ENCODE measurements around the gene ZBTB7C. TPM values are rescaled to one million over a fixed set of nuclear protein-coding genes. Genes with fewer than 3 reads are reported as not detected.

The ZBTB7C gene
- total and polyA plus RNA-seq, 4 donors = 0.19 to 1.1 (median 0.45) TPM

DNA sequence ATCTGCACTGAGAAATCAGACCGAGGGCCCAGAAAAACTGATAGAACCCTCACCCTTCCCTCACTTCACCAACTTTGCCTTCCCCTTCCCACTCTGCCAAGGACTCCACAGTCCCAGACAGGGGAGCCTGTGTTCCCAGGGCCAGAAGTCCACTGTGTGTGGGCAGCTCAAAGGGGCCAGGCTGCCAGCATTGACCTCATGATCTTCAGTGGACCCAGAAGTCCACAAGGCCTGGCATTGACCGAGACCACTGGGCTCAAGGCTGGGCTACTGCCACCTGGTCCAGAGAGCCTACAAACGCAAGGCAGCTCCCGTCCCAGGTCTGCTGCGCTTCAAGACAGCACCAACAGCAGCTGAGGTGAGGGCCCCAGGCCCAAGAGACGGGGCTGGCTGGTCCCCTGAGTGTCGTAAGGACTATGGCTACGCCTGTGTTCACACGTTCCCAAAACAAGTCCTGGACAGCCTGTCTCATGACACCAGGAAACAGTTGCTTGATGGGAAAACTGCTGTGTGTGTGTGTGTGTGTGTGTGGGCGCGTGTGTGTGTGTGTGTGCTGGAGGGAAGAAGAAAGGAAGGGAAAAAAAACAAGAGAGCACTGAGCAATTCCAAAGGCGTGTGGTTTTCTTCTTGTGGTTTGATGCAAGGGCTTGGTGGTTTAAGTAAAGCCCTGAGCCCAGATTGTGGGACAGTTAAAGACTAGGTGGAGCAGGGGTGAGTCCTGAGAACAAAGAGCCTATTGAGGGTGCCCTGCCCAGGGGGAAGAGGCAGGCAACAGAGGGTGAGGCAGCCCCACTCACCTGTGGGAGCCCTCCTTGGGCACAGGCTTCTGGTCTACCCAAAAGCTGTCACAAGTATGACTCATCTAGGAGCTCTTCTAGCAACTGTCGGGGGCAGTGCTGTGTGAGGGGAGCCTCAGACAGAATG is 46.6 kb upstream of the ZBTB7C start:
- H3K9me3 ChIP-seq (ENCODE audit: control insufficient read depth in 4 of 4, low read length in 3 of 4) = no peaks in the 10 kb centered on the region
- WGBS = 71% methylated on average over 13 of the region's 13 CpGs
- H3K9ac ChIP-seq (ENCODE audit: low read depth in 1 of 2, low read length in 2 of 2) = no peak overlapping the region
- no peak overlapping the region for H3K4me3 ChIP-seq (ENCODE audit: low read depth in 1 of 3, low read length in 3 of 3)
- no peaks in the 10 kb centered on the region for H3K27me3 ChIP-seq (ENCODE audit: control insufficient read depth in 4 of 4, insufficient read depth in 4 of 4, low read length in 3 of 4)
- no peaks in the 10 kb centered on the region for H3K36me3 ChIP-seq (ENCODE audit: control insufficient read depth in 4 of 4, insufficient read depth in 3 of 4, low read depth in 1 of 4, low read length in 3 of 4)
- DNase-seq (ENCODE audit: low spot score) = peak; percentile 32
- peaks cover 6 to 28% (median 19%) of the 10 kb centered on the region in 4 donors for H3K4me1 ChIP-seq (ENCODE audit: control insufficient read depth in 4 of 4, insufficient read depth in 4 of 4, low read length in 3 of 4)
- no peak overlapping the region for H3K27ac ChIP-seq (ENCODE audit: low read depth in 1 of 2, low read length in 2 of 2)
- no peak for TF ChIP-seq FOXA2 (IDR thresholded peaks at IDR 0.05)
- TF ChIP-seq HNF4A (conservative IDR thresholded peaks at IDR 0.05) = peak; percentile 32 to 48

DNA sequence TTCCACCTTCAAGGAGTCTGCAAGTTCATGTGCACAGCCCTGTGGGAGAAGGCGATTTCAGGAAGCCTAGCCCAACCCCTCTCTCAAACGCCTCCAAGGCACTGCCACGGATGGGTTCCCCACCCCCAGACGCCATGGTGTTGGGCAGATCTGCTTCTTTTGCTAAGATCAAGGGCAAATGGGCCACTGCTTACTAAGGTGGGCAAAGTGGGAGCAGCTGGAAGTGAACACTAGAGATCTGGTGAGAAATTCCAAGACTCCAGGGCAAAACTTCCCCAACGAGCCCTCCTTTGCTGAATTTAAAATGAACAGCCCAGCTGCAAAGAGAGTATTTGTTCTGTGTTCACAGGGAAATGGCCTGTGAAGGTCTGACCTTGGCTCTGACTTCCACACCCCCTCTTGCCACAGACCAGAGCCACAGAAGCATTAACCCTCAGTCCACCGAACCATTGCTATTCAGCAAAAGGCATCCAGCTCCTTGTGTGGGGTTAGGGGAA is 45.1 kb upstream of the ZBTB7C start:
- Histone ChIP-seq H3K27me3 (ENCODE audit: control insufficient read depth in 4 of 4, insufficient read depth in 4 of 4, low read length in 3 of 4) (no peaks in the 10 kb centered on the region), H3K36me3 (ENCODE audit: control insufficient read depth in 4 of 4, insufficient read depth in 3 of 4, low read depth in 1 of 4, low read length in 3 of 4) (no peaks in the 10 kb centered on the region), H3K9ac (ENCODE audit: low read depth in 1 of 2, low read length in 2 of 2) (no peak overlapping the region), H3K4me3 (ENCODE audit: low read depth in 1 of 3, low read length in 3 of 3) (no peak overlapping the region), H3K4me1 (ENCODE audit: control insufficient read depth in 4 of 4, insufficient read depth in 4 of 4, low read length in 3 of 4) (peaks cover 6 to 28% (median 19%) of the 10 kb centered on the region in 4 donors), H3K27ac (ENCODE audit: low read depth in 1 of 2, low read length in 2 of 2) (peak overlapping the region in 1 of 2 donors; percentile 40), H3K9me3 (ENCODE audit: control insufficient read depth in 4 of 4, low read length in 3 of 4) (no peaks in the 10 kb centered on the region)
- peak; percentile 35 for DNase-seq (ENCODE audit: low spot score)
- TF ChIP-seq, protein P1, sequence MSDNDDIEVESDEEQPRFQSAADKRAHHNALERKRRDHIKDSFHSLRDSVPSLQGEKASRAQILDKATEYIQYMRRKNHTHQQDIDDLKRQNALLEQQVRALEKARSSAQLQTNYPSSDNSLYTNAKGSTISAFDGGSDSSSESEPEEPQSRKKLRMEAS (IDR thresholded peaks at IDR 0.05) = no peak
- TF ChIP-seq JUND (IDR thresholded peaks at IDR 0.05) (no peak), YY1 (IDR thresholded peaks at IDR 0.05) (peak; percentile 58), SP1 (IDR thresholded peaks at IDR 0.05) (peak; percentile 48), GABPA (IDR thresholded peaks at IDR 0.05 in 1 of 2, conservative IDR thresholded peaks at IDR 0.05 in 1 of 2) (no peak), RXRA (IDR thresholded peaks at IDR 0.05) (peak; percentile 34 to 57), HNF4A (conservative IDR thresholded peaks at IDR 0.05) (peak; percentile 49 to 59)
- 52% methylated on average over 6 of the region's 6 CpGs for WGBS

DNA sequence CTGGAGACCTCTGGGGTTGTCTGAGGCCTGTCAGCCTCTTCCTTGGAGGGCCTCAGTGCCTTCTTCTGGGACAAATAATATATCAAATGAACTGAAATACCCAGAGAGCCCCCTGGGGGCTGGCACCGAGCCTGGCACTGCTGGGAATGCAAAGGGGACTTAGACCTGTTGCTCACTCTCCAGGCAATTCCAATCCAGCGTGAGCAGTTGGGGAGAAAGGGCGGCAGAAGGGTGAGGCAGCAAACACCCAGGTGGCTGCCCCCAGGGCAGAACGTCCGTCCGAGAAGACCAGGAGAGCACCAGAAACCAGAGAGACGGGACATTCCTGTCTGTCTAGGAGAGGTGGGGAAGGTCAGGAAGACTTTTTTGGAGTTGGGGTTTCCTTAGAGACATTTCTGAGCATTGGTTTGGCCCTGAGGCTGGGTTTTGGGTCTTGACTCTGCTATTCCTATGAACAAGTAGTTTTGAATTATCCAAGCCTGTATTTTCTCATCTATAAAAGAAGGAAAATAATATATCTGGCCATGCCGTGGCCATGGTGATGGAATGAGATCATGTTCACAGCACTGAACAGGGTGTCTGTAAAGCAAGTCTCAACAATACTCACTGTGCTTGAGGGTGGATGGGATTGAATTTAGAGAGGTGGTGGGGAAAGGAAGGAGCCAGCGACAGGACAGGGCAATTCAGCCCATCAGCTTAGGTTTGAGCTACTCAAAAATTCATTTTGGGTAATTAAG is 44.3 kb upstream of the ZBTB7C start:
- Histone ChIP-seq H3K9ac (ENCODE audit: low read depth in 1 of 2, low read length in 2 of 2) (peak overlapping the region in 1 of 2 donors; percentile 35), H3K4me3 (ENCODE audit: low read depth in 1 of 3, low read length in 3 of 3) (no peak overlapping the region), H3K36me3 (ENCODE audit: control insufficient read depth in 4 of 4, insufficient read depth in 3 of 4, low read depth in 1 of 4, low read length in 3 of 4) (no peaks in the 10 kb centered on the region), H3K4me1 (ENCODE audit: control insufficient read depth in 4 of 4, insufficient read depth in 4 of 4, low read length in 3 of 4) (peaks cover 6 to 28% (median 19%) of the 10 kb centered on the region in 4 donors), H3K27me3 (ENCODE audit: control insufficient read depth in 4 of 4, insufficient read depth in 4 of 4, low read length in 3 of 4) (no peaks in the 10 kb centered on the region), H3K9me3 (ENCODE audit: control insufficient read depth in 4 of 4, low read length in 3 of 4) (no peaks in the 10 kb centered on the region), H3K27ac (ENCODE audit: low read depth in 1 of 2, low read length in 2 of 2) (peak overlapping the region; percentile 36 to 83)
- no peak for DNase-seq (ENCODE audit: low spot score)
- WGBS = 80% methylated on average over 9 of the region's 9 CpGs
- TF ChIP-seq HNF4G (IDR thresholded peaks at IDR 0.05) (peak; percentile 2), HNF4A (conservative IDR thresholded peaks at IDR 0.05) (peak in 1 of 2 donors; percentile 22), FOXA1 (IDR thresholded peaks at IDR 0.05) (no peak)

DNA sequence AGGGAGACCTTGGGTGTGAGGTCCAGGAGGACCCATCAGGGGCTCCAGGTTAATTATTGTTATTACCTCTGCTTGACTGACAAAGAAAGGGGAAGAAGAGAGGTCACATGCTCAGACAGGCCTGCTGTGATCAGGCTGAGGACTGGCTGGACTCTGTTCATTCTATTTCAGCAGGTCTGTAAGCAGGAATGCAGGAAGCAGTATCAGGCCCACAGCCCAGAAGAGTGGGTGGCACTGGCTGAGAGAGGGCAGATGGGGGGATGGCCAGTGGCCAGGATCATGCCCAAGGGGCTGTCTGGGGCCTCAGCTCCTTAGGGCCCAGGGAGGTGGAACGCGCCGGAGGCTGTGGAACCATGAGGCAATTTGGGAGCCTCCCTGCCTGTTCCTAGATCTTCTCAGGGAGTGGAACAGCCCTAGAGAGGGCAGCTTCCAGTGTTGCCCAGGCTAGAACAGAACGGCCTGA is 43.7 kb upstream of the ZBTB7C start:
- H3K27ac ChIP-seq (ENCODE audit: low read depth in 1 of 2, low read length in 2 of 2) = peak overlapping the region; percentile 36 to 83
- DNase-seq (ENCODE audit: low spot score) = no peak
- no peaks in the 10 kb centered on the region for H3K9me3 ChIP-seq (ENCODE audit: control insufficient read depth in 4 of 4, low read length in 3 of 4)
- H3K9ac ChIP-seq (ENCODE audit: low read depth in 1 of 2, low read length in 2 of 2) = no peak overlapping the region
- no peaks in the 10 kb centered on the region for H3K27me3 ChIP-seq (ENCODE audit: control insufficient read depth in 4 of 4, insufficient read depth in 4 of 4, low read length in 3 of 4)
- WGBS = 92% methylated on average over 4 of the region's 4 CpGs
- H3K4me1 ChIP-seq (ENCODE audit: control insufficient read depth in 4 of 4, insufficient read depth in 4 of 4, low read length in 3 of 4) = peaks cover 6 to 28% (median 19%) of the 10 kb centered on the region in 4 donors
- TF ChIP-seq HNF4G (IDR thresholded peaks at IDR 0.05) (peak; percentile 29), NR2F2 (IDR thresholded peaks at IDR 0.05) (no peak), EGR1 (IDR thresholded peaks at IDR 0.05; ENCODE audit: low read depth in 2 of 2) (no peak), RAD21 (IDR thresholded peaks at IDR 0.05) (no peak), RXRA (IDR thresholded peaks at IDR 0.05) (peak in 1 of 2 donors; percentile 6), HNF4A (conservative IDR thresholded peaks at IDR 0.05) (peak; percentile 28 to 45)
- TF ChIP-seq, protein P1 (IDR thresholded peaks at IDR 0.05) = no peak
- no peak overlapping the region for H3K4me3 ChIP-seq (ENCODE audit: low read depth in 1 of 3, low read length in 3 of 3)
- no peaks in the 10 kb centered on the region for H3K36me3 ChIP-seq (ENCODE audit: control insufficient read depth in 4 of 4, insufficient read depth in 3 of 4, low read depth in 1 of 4, low read length in 3 of 4)

Measured in liver (tissue), 9 donors.